Stimulated activated CD4-positive, alpha-beta T cell treated with anti-CD3 and anti-CD28 coated beads, TNF-alpha, amount 100 ng/mL, for 1 hour (primary cell): ENCODE results near the gene ARPIN.
"Not testable (repeated sequence)": the region's sequence is repeated elsewhere in the genome, so short reads cannot be mapped to it uniquely, and the experiment has no call there.

Experiments
- DNase-seq, 3 donors: peaks; one replicate each; pipeline ENCODE4 v3.0.0-alpha.2; 2020; ENCODE audit warnings: low read depth in 3 of 3, low spot score in 1 of 3

ARPIN gene

GRCh38 chr15:89912674-89913396 lies at the start of gene ARPIN:
TSS of gene ARPIN (minus strand) at chr15:89912952. CDS start at chr15:89912835, 117 bp downstream.
- no peak for DNase-seq

GRCh38 chr15:89958107-89958805 lies 45.5 kb upstream of the ARPIN start:
- no peak for DNase-seq

- not testable (repeated sequence) for DNase-seq
Measured at GRCh38 chr15:89955449-89955998, 42.8 kb upstream of the ARPIN start.

- no peak for DNase-seq
Measured at GRCh38 chr15:89954541-89954940, 41.8 kb upstream of the ARPIN start.

- no peak for DNase-seq
Measured at GRCh38 chr15:89948796-89949195, 36.0 kb upstream of the ARPIN start.

- no peak for DNase-seq
Measured at GRCh38 chr15:89947385-89947784, 34.6 kb upstream of the ARPIN start.

GRCh38 chr15:89946681-89947299 lies 34.0 kb upstream of the ARPIN start:
- DNase-seq = no peak

- not testable (repeated sequence) for DNase-seq
Measured at GRCh38 chr15:89943721-89944120, 31.0 kb upstream of the ARPIN start.

- DNase-seq = no peak
Measured at GRCh38 chr15:89939910-89940309, 27.2 kb upstream of the ARPIN start.

- not testable (repeated sequence) for DNase-seq
Measured at GRCh38 chr15:89939377-89939776, 26.6 kb upstream of the ARPIN start.

- no peak for DNase-seq
Measured at GRCh38 chr15:89937365-89938350, 24.9 kb upstream of the ARPIN start.

GRCh38 chr15:89936786-89937265 lies 24.1 kb upstream of the ARPIN start:
- DNase-seq = no peak

- DNase-seq = no peak
Measured at GRCh38 chr15:89936051-89936785, 23.5 kb upstream of the ARPIN start.

GRCh38 chr15:89932880-89933279 lies 20.1 kb upstream of the ARPIN start:
- no peak for DNase-seq

GRCh38 chr15:89928421-89928820 lies 15.7 kb upstream of the ARPIN start:
- DNase-seq = no peak

- DNase-seq = no peak
Measured at GRCh38 chr15:89926158-89926557, 13.4 kb upstream of the ARPIN start.

GRCh38 chr15:89917442-89918101 lies 4.8 kb upstream of the ARPIN start:
- no peak for DNase-seq

- no peak for DNase-seq
Measured at GRCh38 chr15:89916660-89917059, 3.9 kb upstream of the ARPIN start.

- no peak for DNase-seq
Measured at GRCh38 chr15:89912145-89912673, 543 bp downstream of the ARPIN start.
